C4-2B (cell line): ENCODE measurements around the gene ATP6V1B1.

Experiments
- CTCF ChIP-seq: fragments of 450-650 bp; conservative IDR thresholded peaks from 2 replicates; pipeline ENCODE4 v1.5.1; 2017; ENCODE audit warnings: mild to moderate bottlenecking
- ZFX ChIP-seq: fragments of 450-650 bp; IDR thresholded peaks from 2 replicates; pipeline ENCODE4 v1.6.1; 2017

- TF ChIP-seq CTCF (no peak), ZFX (no peak)
Observed at GRCh38 chr2:70938586-70938950, 2.9 kb downstream of the ATP6V1B1 start.
